Midbrain (tissue), 1 donor: ENCODE measurements around the gene THSD1.
"Not testable (repeated sequence)": the region's sequence is repeated elsewhere in the genome, so short reads cannot be mapped to it uniquely, and the experiment has no call there.

ENCODE experiments used
- DNase-seq: peaks from one replicate; lab custom pipeline; 2025; lab: John Stamatoyannopoulos, UW

THSD1 gene

DNA sequence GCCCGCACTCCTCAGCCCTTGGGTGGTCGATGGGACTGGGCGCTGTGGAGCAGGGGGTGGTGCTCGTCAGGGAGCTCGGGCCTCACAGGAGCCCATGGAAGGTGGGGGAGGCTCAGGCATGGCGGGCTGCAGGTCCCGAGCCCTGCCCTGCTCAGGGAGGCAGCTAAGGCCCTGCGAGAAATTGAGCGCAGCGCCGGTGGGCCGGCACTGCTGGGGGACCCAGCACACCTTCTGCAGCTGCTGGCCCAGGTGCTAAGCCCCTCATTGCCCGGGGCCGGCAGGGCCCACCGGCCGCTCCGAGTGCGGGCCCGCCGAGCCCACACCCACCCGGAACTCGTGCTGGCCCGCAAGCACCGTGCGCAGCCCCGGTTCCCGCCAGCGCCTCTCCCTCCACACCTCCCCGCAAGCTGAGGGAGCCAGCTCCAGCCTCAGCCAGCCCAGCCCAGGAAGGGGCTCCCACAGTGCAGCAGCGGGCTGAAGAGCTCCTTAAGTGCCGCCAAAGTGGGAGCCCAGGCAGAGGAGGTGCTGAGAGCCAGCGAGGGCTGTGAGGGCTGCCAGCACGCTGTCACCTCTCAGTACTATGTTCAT is 2.2 kb upstream of the THSD1 start:
- DNase-seq = not testable (repeated sequence)

DNA sequence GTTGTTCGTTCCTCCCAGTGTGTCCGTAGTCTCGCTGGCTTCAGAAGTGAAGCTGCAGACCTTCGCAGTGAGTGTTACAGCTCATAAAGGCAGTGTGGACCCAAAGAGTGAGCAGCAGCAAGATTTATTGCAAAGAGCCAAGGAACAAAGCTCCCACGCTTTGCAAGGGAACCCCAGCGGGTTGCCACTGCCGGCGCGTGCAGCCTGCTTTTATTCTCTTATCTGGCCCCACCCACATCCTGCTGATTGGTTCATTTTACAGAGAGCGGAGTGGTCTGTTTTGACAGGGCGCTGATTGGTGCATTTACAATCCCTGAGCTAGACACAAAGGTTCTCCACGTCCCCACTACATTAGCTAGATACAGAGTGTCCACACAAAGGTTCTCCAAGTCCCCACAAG is 1.5 kb upstream of the THSD1 start:
- DNase-seq = not testable (repeated sequence)

- no peak for DNase-seq
Observed at GRCh38 chr13:52406629-52407028, 657 bp upstream of the THSD1 start.

GRCh38 chr13:52405369-52405766 is 604 bp downstream of the THSD1 start:
- DNase-seq = no peak

DNA sequence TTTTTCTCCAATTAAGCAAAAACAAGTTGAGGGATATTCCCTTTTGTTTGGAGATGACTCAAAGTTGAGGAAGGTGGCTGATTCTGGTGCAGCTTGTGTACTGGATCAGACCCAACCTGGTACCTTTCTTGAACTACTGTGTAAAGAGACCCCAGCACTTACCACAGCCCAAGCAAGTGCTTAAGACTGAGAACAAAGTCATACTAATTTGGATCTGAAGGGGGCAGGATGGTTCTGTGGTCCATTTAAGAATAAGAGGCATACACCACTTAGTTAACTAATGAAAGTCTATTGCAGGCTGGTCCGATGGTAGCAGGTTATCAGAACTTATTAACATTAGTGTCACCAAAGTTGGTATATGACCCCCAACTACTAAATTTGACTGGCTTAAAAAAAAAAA is 6.3 kb downstream of the THSD1 start:
- no peak for DNase-seq

DNA sequence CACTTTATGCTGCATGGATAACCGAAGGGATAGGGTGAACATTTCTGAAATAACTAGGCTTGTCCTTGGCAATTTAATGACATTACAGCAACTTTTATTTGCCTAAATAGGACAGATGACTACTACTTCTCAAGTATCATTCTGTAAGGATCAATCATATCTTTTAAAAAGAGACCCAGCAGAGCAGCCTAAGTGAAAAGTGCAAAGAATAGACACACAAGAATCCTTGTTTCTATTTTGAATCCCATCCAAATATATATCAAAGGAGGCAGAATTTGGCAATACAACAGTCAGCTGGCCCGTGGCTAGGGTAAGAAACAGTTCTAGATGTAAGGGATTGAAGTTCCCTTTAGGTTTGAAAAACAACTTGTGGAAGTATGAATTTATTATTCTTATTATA is 6.9 kb downstream of the THSD1 start:
- no peak for DNase-seq

- DNase-seq = no peak
Observed at GRCh38 chr13:52395704-52396103, 10.3 kb downstream of the THSD1 start.

DNA sequence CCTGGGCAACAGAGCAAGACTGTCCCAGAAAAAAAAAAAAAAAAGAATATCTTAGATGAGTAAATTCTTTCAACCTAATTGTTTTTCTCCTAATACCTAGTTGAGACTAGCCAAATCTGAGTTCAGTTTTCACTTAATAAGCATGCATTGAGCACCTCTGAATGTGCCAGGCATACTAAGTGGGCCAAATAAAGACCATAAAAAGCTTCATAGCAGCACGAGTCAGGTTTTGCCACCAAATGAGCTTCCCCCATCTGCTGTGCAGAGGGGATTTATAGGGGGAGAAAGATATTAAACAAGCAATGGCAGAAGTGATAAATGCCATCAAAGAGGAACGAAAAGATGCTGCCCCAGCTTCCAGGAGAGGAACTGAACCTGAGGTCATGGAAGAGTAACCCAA is 11.4 kb downstream of the THSD1 start:
- no peak for DNase-seq

- DNase-seq = no peak
Observed at GRCh38 chr13:52393572-52394357, 12.2 kb downstream of the THSD1 start.

- no peak for DNase-seq
Observed at GRCh38 chr13:52387721-52388120, 18.3 kb downstream of the THSD1 start.

DNA sequence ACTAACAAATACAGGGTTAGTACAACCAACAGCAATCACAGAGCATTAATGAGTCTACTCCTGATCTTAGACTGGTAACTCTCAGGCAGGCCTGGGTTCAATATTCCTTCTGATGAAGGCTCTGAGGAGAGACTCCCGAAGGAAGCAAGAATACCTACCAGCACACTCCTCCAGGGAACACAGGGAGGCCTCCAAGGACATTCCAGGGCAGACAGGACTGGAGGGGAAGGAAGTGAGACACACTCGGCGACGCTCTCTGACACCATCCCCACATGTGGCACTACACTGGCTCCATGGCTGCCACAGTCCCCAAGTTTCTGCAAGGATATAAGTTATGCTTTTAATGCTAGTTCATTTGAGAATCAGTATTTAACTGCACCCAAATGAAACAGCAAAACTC is 20.1 kb downstream of the THSD1 start:
- no peak for DNase-seq

- DNase-seq = no peak
Observed at GRCh38 chr13:52383366-52383765, 22.6 kb downstream of the THSD1 start.

GRCh38 chr13:52378312-52378711 is 27.7 kb downstream of the THSD1 start:
- no peak for DNase-seq

DNA sequence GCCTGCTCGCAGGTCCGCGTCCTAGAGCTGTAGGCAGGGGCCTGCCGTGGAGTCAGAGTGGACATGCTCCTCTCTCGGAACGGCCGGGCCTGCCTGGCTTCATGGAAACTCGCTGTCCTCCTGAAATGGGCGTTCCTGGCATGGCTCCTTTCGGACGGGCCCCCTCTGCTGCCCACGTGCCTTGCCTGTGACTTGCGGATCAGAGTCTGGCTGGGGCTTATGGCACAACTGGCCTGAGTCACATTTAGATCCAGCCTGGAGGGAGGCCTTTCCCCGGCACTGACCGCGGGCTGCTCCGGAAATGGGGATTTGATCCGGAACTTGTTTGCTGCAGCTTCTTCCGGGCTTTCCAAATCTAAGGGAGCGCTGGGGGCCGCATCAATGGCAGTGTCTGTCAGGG is 28.1 kb downstream of the THSD1 start:
- no peak for DNase-seq

DNA sequence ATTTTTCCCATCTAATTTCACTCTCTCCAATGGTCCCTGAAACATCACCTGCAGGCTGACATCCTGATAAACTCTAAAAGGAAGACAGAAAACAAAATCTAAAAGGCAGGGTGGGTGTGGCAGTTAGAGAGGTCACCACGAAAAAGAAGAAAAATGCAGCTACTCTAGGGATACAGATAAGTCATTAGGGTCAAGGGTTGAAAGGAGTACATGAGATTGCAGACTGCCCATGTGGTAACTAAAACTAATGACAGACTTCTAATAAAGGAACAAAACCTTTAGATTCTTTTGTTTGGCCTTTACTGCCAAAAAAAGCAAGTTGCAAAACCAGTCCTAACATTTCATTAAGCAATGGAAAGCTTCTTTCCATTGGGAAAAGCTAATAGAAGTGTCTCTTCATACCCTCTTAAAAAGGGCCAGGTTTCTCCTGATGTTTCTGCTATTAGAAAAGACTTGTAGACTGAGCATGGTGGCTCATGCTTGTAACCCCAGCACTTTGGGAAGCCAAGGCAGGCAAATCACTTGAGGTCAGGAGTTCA is 31.0 kb downstream of the THSD1 start:
- DNase-seq = no peak

DNA sequence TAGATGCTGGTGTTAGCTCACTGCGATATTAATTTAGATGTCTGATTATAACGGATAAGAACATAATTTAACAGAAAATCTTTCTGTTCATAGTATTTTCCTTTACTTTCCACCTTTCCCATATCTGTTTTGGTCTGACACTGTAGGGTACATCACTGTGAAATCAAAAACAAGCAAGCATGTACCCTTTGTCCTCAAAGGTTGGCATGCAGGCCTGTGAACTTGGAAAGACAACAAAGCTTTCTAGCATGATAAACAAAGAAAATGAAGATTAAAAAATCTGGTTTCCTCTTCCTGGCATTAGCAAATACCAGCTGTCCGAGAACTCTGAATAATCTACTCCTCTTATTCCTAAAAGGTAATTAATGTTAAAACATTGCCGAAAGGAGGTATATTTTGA is 31.6 kb downstream of the THSD1 start:
- DNase-seq = no peak

GRCh38 chr13:52373277-52373676 is 32.7 kb downstream of the THSD1 start:
- DNase-seq = not testable (repeated sequence)

GRCh38 chr13:52371736-52372247 is 34.2 kb downstream of the THSD1 start:
- no peak for DNase-seq

DNA sequence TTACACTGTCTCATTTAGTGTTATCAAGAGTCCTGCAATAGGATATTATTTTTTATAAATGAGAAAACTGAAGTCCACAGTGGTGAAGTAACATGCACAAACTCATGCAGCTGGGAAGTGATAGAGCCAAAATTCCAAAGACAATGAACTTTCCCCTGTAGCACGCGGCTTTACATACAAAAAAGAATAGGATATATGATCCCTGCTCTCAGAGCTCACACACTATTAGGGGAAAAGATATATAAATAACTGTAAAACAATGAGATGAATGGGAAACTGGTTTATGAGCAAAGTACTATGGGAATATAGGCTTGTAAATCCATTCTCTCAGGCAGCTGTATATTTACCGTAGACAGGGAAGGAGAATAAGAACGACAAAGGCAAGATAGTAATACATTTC is 39.7 kb downstream of the THSD1 start:
- DNase-seq = no peak

- not testable (repeated sequence) for DNase-seq
Observed at GRCh38 chr13:52362169-52362887, 43.6 kb downstream of the THSD1 start.

GRCh38 chr13:52361225-52361624 is 44.7 kb downstream of the THSD1 start:
- DNase-seq = no peak

GRCh38 chr13:52359534-52359933 is 46.4 kb downstream of the THSD1 start:
- DNase-seq = no peak

- DNase-seq = no peak
Observed at GRCh38 chr13:52356327-52356726, 49.6 kb downstream of the THSD1 start.
